Measurements from ENCODE around the gene SNRNP27.

SNRNP27 gene

DNA sequence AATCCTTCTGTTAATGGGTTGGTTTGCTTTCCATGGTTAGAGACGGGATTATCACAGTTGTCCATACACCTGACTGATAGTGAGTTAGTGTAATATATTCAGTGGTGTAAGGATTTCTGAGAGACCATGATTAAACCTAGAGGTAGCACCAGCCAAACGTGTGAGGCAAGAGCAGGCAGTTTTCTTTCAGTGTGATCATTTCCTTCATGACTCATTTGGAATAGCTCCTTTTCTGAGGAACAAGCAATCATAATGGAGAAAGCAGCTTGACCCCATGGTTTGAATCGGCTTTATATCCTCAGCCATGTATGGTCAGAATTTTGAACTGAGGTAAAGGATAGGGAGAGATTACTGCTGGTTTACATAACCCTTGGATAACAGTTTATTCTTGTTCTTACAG, 24.1 kb downstream of the SNRNP27 start:
- DNase-seq, result peak; percentile 87

DNA sequence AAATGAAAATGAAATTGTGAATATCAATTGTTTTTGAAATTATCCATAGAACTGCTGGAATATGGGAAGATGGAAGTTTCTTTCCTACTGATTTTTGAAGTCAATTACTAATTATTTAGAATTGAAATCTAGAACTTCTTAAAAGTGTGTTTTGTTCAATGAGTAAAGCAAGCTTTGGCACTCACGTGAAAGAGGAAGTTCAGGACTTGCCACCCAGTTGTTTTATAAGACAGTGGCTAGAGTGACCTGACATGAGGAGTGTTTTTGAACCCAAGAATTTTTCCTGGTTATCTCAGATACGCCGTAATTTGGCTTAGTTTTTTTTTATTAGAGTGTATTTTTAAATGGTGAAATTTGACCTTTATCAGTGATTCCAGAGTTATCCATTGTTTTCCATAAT, 24.6 kb downstream of the SNRNP27 start:
- DNase-seq, result peak; percentile 65

DNA sequence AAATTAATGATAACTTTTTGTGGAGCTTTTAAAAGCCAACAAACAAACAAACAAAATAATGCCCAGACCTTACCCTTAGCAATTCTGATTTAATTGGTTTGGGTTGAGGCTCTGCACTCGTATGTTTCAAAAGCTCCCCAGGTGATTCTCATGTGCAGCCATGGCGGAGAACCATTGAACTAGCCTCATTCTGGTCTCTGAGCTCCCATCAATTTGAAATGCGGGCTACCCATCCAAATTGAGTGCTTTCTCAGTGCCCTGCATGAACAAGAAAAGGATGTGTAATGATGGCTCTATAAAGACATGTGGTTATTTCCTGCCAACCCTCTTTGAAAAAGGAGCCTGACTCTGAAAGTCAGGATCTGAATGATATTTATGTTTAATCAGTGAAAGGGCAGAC, 29.4 kb downstream of the SNRNP27 start:
- no peak for DNase-seq

DNA sequence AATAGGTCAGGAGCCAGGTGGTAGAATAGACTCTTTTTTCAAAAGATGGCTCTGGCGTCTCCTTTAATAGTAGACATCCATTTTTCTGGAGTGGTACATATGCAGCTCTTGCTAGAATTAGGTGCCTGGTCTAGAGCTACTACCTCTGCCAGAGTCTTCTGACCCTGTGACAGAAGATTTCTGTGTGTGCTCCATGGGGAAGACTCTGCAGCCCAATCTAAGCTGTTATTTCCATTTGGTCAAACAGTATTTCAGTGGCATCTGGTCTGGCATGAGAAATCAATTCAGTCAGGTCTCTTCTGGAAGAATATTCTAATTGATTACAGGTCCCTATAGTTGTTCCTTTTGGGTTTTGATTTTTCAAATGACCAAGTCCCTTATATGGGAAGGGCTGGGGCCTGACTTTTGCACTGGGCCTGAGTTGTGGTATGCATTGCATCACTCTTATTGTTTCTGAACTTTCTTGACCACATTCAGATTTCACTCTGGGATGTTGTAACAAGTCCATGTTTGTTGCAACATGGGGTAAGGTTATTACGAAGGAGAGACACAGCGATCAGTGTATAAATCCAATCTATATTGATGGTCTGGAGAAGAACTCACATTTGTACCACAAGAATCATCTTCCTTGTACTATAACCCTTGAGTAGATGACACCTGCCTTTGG, 33.2 kb downstream of the SNRNP27 start:
- DNase-seq, result peak; percentile 79

DNA sequence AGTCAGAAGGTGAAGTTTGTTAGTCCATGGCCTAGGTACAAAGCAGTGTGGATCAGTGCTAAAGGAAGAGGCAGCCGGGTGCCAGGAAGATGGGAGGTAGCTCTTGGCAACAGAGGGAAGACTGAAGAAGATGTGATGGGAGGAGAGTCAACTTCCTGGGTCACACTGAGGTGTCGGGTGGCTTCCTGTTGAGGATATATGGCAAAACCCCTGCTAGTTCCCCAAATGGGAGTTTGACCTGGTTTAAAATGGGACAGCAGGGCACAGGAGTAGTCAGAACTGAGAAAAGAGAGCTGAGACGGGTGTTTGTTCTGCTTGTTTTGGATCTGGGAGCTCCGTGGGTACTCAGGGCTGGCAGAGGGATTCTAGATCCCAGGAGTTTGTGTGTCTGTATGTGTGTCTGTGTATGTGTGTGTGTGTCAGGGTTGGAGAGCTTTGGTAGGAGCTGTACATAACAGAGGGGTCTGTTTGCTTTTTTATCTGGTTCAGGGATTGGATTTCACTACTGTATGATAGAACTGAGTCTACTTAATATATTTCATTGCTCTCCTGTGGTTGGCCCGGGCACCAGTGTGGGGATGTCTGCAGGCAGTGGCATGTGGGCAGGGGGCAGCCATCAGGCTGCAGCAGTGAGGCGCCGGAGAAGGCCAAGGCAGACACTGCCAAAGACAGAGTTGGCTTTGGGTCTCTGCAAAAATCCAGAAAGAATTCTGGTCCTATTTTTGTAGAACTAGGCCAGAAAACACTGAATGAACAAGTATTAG, 38.3 kb downstream of the SNRNP27 start:
- DNase-seq, result no peak

DNA sequence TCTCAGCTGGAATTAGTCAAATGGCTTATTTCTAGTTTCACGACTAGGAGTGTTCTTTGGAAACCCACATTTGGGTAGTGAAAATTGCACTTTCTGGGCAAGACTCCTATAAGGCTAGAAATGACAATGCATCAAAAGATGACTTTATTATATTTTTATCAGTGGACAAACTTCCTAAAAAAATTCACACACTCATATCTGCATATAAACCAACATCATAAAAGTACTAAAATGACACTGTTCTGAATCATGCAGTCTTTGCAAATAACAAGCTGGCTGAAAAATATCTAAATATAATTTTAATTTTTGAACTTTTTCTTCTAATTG, 38.8 kb downstream of the SNRNP27 start:
- DNase-seq, result no peak

DNA sequence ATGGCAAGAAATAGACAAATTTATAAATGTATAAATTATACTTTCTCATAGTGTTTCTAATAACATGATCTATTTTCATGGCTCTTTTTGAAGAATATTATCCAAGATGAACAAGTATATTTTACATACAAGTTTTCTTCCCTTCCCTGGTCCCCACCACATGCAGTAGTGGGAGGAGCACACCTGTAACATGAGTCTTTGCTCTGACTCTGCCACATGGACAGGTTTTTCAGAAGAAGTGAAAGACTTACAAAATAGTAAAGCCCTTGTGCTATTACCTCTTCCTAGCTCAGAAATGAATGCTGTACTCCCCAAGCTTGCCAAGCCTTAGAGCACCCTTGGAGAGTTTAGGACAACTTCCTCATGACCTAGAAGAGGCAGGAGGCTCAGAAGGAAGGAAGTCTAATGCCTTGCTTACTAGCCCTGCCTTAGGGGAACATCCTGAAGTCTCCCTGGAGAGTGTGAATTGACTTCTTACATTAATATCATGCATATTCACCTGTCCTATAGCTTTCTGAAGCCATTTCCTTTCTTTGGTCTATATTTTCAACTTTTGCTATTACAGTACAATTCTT, 39.6 kb downstream of the SNRNP27 start:
- DNase-seq, result no peak

DNA sequence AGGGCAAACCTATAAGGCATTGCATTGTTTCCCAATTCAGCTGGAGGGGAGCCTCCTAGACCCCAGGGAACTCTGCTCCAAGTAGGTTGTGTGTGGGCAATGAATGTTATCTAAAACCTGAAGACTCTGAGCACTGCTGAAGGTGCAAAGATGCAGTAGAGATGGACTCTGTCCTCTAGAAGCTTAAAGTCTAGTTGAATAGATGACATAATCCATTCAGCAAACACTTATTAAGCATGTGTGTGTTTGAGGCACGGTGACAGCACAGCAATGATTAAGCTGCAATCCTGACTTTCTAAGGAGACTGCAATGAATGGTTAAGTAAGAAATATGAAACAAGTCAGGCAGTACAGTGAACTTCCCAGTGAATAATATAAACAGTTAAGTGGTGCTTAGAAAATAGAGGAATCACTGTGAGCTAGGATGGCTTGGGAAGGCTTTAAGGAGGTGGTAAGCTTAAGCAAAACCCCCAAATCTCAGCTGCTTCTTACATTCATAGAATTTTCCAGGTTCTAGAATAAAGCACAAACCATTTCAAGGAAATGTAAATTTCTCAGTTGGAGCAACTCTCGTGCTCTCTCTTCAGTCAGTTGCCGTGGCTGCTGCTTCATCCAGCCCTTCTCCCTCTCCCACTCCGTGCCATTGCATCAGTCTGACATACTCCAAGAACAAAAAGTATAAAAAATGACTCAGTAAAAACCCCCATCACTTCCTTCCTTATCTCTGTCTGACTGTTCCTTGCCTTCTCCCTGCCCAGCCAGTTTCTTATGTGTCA, 40.3 kb downstream of the SNRNP27 start:
- DNase-seq, result peak; percentile 96

DNA sequence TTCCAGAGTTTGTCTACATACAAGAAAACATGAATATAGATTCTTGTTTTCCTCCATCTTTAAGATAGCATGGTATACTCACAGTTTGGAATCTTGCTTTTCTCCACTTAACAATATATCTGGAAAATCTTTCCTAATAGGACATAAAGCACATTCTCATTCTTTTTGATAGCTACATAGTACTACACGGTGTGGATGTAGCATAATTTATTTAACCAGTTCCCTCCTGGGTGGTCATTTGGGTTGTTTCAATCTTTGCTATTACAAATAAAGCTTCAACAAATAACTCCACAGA, 40.8 kb downstream of the SNRNP27 start:
- no peak for DNase-seq

DNA sequence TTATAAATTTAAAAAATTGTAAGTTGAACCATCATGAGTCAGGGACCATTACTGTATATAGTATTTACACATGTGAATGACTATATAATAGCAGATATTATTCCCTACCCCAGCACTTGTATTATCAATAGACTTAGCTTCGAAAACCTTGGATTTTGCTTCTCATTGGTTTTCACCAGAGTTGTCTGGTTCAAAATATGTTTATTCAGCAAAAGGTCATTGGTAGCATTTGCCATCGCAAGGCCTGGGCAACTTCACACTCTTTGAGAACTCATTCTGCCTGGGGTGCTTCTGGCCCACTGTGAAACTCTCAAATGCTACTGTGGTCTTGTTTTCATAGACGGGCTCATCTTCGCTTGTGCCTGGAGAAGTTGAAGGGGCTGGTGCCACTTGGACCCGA, 41.3 kb downstream of the SNRNP27 start:
- no peak for DNase-seq

DNA sequence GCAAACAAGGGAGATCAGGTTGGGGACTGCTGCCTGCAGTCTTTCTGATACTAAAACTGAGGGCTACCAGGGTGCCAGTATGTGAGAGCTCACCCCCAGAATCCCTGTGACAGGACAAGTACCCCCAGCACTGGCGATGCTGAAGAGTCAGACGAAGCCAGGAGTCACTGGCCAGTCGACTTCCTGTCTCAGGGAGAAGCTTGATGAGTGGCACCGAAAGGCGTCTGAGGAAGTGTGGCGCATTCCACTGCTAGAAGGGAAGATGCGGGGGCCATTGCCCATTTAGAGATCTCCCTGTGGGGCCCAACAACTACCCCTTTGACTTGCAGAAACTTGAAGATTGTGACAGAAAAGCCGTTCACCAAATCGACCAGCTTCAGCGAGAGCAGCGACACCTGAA, 43.1 kb downstream of the SNRNP27 start:
- DNase-seq, result no peak

DNA sequence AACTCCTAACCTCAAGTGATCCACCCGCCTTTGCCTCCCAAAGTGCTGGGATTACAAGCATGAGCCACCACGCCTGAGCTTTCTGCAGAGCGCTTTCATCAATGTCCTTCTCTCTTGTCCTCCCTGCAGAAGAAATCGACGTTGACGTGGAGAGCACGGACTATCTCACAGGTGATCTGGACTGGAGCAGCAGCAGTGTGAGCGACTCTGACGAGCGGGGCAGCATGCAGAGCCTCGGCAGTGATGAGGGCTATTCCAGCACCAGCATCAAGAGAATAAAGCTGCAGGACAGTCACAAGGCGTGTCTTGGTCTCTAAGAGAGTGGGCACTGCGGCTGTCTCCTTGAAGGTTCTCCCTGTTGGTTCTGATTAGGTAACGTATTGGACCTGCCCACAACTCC, 44.2 kb downstream of the SNRNP27 start:
- DNase-seq, result no peak

DNA sequence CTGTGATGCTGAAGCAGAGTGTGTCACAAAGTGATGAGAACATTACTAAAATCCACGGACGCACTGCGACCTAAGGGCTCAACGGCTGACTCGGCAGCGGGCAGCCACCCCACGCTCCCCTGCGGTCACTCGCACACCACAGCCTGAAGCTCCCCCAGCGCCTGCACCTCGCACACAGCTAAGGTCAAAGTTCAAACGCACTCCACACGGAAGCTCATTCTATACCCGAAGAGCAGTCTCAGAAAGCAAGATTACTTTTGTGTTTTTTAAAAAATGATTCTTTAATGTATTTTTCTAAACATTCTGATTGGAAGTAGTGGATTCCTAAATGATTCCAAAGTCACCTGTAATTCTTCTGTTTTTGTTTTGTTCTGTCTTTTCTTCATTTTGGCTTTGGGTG, 46.0 kb downstream of the SNRNP27 start:
- no peak for DNase-seq

DNA sequence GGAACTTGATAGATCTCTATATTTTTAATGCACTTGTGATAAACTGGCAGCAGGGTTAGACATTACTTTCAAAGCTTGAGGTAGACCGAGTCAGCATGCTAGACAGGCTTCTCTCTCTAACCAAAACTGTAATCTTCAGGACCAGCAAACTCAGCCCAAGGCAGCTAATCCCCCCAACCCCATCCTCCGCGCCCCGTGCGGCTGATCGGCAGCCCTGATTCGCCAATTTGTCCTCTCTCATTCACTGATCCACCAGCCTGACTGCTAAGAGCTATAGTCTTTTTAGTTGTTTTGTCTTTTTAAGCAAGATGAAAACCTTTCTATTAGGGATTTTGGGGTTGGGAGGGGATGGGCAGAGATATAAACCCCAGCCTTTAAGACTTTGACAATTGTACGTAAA, 46.9 kb downstream of the SNRNP27 start:
- no peak for DNase-seq

DNA sequence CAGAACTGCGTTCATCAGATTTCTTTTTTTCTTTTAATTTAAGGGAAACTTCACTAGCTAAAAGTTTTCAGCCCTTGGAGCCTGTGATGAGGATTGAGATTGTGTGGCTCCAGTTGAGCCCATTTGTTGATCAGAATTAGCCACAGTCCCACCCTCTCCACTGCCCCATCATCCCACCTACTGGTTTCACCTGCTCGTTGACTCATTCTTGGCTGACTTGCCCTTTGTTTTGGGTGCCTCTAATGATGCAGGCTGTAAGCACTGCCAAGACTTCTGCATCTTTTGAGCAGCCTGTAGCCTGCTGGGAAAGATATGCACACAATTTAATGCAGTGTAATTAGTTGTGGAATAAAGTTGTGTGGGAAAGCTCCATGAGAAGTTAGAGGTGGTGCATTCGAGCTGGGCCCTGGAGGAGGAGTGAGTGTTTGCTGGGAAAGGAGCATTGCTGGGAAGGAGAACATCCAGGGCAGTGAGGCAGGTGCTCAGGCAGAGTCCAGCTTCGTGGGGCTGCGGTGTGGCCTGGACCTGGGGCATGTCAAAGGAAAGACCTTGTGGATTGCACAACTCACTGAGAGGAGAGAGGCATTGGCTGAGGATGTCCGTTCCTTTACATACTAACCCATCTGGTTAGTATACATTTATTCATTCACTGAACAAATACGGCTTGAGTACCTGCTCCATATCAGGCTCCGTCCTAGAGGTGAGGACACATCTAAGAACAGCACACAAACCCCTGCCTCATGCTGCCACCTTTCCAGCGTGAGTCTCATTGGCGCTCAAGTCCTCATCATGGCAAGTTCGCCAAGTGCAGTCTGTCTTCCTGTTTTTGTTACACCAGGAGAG, 49.5 kb downstream of the SNRNP27 start:
- no peak for DNase-seq

DNA sequence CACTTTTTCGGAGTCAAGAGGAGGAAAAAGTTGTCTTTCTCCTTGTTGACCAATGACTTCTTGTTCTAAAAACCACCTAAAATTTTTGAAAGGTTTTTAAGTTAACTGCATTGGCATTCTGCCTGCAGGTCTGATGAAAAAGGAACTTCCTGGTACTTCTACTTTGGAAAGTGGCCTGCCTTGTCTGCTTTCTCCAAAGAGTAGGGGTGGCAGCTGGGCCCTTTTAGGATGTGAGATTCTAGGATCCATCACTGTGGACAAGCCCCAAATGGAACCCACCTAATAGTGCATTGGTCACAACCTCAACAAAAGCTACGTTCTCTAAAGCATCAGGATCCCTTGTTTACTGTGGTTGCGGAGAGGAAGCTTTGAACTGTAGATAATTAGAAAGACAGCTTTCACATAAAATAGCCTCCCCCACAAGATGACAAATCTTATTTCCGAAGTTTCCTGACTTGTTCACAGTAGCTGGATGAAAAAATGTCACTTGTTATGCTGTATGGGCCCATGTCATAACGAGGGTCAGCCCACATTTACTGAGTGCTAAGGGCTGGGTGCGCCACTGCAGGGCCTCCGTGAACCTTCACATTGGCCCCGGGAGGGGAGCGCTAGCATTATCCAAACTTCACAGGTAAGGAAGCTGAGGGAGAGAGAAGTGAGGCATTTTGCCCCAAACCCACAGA, 50.2 kb downstream of the SNRNP27 start:
- peak; percentile 35 for DNase-seq

DNA sequence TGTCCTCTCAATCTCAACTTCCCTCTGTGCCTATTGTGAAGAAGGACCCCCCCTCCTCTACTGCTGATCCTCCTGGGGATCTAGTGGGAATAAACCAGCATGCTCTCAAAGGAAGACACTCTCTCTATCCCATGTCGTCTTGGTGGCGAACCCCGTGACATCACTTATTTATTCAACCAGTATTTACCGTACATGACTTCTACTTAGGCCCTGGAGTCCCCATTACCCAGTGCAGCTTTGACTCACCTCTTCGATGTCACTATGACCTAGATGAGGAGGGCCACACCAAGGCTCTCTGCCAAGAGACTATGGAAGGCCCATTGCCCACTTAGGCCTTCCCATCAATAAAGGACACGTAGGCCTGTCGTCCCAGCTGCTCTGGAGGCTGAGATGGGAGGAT, 51.0 kb downstream of the SNRNP27 start:
- DNase-seq, result no peak

DNA sequence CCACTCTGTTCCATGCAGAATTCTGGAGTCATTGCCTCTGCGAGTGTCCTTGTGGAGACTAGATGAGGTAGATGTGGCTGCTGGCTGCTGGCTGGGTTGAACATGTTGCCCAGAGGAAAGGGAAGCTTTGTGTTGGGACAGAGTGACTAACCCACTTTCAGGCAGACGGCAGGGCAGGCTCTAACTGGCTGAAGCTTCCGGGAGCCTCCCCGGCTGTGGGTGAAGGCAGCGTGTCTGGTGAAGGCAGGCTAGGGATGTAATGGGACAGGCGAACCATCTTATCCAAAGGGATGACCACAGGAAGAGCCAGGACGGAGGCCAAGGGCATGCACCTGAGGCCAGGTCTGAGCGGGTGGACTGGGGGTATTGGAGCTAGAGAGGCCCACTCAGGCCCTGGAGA, 51.7 kb downstream of the SNRNP27 start:
- peak; percentile 92 for DNase-seq

DNA sequence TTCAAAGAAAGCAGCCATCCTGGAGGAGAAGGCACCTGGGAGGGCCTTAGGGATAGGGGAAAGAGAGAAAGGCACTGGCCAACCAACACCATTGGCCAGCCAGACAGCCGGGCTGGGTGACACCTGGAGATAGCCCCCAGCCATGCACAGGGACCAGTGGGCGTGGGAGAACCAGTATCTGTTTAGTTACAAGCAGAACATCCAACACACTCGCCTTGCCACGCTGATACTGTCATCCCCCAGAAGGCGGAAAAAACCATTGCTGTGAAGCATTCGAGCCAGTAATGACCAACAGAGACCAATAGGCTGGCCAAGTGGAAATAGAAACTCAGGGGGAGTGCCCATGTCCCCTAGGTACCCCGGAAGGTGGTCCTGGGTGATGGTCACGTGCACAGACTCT, 52.2 kb downstream of the SNRNP27 start:
- DNase-seq, result no peak

DNA sequence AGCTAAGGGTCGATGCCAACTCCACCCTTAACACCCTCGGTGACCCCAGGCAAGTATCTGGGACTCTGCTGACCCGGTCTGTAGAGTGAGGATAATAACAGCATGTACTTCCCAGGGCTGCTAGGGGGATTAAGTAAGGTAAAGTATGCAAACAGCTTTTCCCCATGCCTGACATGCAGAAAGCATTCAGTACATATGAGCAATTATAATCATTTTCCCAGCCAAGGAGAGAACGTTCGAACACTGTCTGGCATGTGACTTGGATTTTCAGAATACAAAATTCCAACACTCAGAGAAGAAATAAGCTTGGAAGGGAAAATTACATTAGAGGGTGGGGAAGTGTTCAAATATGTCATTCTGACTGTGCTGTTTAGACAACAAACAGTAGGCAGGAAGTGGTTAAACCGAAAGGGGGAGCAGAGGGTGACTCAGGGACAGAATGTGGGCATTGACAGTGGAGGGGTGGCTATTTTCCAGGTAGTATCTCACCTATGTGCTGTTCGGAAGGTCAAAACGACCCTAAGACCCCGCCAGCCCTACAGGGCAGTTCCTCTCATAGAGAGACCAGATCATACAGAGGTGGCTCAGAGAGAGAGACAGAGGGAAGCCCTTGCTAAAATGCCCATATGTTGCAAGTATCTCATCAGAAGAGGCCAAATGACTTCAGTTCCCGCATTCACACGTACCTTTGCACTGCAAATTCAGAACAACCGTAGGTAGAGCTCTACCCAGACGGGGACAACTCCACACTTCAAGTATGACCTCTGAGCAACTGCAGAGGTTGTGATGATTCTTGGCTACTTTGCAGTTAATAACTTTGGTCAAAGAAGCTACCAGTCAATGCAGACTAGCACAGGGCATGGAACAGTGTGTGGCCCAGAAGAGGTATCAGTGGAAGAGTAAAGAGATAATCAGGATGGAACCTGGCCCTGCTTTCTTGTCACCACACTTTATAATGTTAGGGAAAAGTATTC, 52.9 kb downstream of the SNRNP27 start:
- peak; percentile 83 for DNase-seq

DNA sequence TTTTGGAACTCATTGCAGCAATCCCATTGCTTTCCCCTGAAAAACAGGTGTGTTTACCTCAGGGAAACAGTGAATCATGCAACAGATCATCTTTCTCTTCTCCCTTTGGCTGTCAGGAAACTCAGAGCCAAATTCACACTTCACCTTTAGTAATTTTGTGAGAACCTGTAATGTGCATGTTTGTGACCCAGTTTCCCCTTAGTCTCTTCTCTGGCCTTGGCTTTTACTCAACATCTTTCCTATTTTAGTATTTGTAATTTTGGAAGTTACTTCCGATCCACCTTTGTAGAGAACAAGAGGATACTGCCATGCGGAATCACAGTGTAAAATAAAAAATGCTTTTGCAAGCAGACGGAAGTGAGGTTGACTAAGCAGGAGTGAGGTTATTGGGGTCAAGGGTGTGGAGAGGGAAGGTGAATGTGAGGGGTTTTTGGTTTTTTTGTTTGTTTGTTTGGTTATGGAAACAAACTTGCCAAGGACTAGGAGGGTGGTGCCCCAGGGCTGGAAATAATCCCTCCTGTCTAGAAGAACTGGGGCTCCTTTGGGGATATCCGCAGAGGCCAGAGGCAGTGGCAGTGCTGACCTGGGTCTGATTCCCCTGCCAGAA, 53.7 kb downstream of the SNRNP27 start:
- peak; percentile 33 for DNase-seq

All from suppressor macrophage treated with lipopolysaccharide for 4 hours (primary cell).